ENCODE results near the gene RNF214.

Gene RNF214

DNA sequence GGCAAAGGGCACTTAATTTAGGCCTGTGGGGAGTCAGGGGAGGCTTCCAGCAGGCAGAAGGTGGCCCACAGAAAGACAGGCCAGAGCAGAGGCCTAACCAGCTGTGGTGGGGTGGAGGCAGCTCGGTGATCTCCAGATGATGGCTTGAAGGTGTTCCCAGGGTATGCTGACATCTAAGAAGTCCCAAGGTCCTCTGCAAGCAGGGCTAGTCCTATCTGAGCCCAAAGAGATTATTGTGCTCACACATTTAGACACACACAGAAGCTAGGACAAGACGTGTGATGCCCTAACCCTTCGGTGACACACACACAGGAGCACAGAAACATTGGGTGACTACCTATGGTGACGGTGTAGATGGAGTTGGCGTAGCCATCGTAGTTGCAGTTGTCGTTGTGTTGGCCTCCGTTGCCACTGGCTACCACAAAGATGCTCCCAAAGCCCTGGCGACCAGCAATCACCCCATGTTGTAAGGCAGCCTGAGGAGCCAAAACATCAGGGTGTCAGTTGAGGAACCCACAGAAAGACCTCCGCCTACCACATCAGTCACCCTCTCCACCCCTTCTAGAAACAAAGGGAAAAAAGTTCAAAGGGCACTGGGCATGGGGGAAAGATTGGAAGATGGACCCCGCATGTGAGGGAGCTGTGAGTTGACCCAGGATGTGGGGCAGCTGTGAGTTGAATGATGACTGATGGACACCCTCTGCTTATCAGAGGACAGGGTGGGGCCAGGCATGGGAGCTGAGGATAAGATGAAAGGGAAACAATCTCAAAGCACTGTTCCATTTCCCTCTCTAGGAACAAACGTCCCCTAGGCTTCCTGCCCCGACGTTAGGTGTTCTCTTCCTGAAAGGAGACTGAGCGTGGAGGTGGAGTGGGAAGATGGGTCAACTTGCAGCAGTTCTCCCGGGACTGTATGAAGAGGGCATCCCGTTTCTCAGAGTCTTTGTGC, 8.5 kb upstream of the RNF214 start:
- TF ChIP-seq, protein P1, sequence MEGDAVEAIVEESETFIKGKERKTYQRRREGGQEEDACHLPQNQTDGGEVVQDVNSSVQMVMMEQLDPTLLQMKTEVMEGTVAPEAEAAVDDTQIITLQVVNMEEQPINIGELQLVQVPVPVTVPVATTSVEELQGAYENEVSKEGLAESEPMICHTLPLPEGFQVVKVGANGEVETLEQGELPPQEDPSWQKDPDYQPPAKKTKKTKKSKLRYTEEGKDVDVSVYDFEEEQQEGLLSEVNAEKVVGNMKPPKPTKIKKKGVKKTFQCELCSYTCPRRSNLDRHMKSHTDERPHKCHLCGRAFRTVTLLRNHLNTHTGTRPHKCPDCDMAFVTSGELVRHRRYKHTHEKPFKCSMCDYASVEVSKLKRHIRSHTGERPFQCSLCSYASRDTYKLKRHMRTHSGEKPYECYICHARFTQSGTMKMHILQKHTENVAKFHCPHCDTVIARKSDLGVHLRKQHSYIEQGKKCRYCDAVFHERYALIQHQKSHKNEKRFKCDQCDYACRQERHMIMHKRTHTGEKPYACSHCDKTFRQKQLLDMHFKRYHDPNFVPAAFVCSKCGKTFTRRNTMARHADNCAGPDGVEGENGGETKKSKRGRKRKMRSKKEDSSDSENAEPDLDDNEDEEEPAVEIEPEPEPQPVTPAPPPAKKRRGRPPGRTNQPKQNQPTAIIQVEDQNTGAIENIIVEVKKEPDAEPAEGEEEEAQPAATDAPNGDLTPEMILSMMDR (conservative IDR thresholded peaks at IDR 0.05; ENCODE audit: low read depth, low read length): no peak
- no peak overlapping the region for H3K4me3 ChIP-seq (ENCODE audit: low read length)
- DNase-seq (ENCODE audit: low read depth): no peak

DNA sequence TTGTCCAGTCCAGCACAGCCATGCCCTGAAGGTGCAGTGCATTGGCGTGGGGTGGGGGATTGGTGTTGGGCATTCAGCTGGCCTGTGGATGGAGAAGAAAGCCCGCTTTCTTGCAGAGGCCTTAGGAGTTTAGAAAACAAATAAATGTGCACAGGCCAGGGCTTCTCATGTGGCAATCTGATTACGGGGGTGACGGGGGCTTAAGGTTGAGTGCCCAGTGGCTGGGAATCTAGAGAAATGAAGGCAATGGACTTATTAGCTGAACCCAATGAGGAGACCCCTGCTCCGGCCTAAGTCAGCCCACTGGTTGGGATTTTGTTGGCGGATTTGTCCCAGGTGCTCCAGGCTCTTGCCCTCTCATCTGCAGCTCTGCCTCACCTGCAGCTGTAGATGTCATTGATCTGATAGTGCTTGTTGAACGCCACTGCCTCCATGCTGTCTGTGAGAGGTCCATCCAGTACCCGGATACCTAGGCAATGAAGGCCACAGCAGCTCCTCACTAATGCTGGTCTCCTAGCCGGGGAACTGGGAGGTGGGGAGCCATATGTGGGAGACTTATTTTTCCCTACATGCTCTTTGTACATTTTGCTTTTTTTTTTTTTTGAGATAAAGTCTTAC, 6.8 kb upstream of the RNF214 start:
- TF ChIP-seq, protein P1 (conservative IDR thresholded peaks at IDR 0.05; ENCODE audit: low read depth, low read length): no peak
- no peak for DNase-seq (ENCODE audit: low read depth)
- no peak overlapping the region for H3K4me3 ChIP-seq (ENCODE audit: low read length)

DNA sequence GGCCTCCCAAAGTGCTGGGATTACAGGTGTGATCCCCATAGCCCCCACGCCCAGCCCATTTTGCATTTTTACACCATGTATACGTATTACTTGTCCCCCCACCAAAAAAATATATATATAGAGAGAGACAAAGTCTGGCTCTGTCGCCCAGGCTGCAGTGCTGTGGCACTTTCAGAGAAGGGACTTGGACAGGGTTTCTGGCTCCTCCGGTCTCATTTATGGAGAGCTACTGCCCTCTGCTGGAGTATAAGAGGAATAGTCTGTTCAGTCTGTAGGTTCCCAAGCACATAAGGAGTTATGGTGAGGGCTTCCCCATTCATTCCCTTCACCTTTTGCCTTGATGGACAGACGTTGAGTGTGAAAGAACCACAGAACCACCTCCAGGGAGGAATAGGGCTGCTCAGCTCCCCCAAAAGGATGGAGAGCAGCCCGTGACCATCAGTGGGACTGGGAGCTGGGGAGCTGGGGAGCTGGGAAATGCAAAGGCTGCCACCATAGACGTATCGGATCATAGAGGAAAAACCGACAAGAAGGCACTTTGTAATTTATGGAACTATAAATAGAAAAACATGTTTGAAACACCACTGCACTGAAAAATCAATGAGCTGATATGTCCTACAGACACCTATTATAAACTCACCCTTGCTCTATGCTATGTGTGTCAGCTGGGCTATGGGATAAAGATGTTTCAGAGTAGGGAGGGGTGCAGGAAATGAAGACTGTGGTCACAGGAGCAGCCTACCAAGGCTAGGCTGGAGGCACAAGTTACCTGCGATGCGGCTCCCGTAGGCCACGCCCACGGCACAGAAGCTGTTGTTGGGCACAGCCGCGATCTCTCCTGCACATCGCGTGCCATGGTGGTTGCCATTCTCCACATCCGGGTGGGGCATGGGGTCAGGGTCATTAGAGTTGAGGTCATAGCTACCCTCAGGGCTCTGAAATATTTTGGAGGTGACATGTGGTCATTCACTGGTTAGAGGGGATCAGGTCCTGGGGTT, 5.8 kb upstream of the RNF214 start:
- no peak overlapping the region for H3K4me3 ChIP-seq (ENCODE audit: low read length)
- TF ChIP-seq, protein P1 (conservative IDR thresholded peaks at IDR 0.05; ENCODE audit: low read depth, low read length): peak; percentile 76
- peak; percentile 24 for DNase-seq (ENCODE audit: low read depth)

DNA sequence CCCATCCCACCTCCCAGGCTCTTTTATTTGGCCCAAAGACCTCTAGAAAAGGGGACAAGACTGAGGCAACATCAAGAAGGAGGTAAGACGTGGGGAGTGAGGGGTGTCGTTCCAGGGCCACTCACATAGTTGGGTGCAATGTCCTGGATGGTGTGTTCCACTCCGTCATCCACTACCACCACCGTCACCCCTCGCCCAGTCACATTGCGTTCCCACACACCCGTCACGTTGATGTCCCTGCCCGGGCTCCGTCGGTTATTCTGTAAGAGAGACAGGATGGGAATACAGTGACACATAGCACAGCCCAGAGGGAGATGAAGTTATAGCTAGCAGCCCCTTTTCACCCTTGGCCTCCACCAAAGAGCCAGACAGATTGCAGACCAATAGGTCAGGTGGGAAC, 4.4 kb upstream of the RNF214 start:
- no peak for DNase-seq (ENCODE audit: low read depth)
- no peak overlapping the region for H3K4me3 ChIP-seq (ENCODE audit: low read length)
- TF ChIP-seq, protein P1 (conservative IDR thresholded peaks at IDR 0.05; ENCODE audit: low read depth, low read length): no peak

DNA sequence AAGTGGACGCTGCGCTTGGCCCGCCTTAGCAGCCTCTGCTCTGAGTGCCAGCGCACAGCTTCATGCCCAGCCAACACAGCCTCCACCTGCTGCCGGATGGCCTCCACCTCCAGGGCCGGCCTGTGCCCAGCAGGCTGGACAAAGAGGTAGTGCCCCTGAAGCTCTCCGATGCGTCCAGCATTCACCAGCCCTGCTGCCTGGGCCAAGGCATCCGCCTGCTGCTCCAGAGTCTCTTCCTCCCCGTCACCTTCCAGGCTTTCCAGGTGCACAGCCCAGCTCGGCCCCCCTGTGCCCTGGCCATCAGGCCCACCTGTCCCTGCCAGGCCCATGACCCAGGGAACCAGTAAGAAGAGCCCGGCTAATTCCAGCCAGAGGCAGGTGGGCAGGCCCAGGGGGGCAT, 3.1 kb upstream of the RNF214 start:
- H3K4me3 ChIP-seq (ENCODE audit: low read length): no peak overlapping the region
- TF ChIP-seq, protein P1 (conservative IDR thresholded peaks at IDR 0.05; ENCODE audit: low read depth, low read length): no peak
- DNase-seq (ENCODE audit: low read depth): no peak

DNA sequence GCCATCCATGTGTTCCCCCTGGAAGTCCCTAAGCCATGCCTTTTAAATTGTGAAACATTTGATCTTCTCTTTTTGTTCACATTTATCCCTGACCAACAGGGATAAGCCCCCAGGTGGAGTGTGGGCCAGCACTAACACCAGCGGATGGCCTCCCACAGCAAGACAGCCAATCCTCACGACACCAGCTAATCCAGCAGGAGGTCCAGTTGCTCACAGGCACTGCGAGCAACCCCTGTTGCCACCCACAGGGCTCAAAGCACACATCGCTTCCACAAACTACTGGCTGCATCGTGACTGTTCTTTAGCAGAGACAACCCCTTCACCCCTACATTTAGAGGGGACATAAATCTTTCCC, 2.6 kb upstream of the RNF214 start:
- no peak for DNase-seq (ENCODE audit: low read depth)
- no peak overlapping the region for H3K4me3 ChIP-seq (ENCODE audit: low read length)
- TF ChIP-seq, protein P1 (conservative IDR thresholded peaks at IDR 0.05; ENCODE audit: low read depth, low read length): no peak
